Breast epithelium (tissue), 4 donors: ENCODE measurements around the gene NUDT12. TPM values are rescaled to one million over a fixed set of nuclear protein-coding genes. Genes with fewer than 3 reads are reported as not detected.

ENCODE experiments used
- DNase-seq, 2 donors: peaks; one replicate each; pipeline ENCODE4 v3.0.0-alpha.2; 2019; ENCODE audit warnings: low spot score in 2 of 2
- H3K27ac ChIP-seq, 2 donors: fragments of 200-600 bp; sonication (generic) in 1 of 2; one replicate each; pipeline ENCODE4 v1.5.1; 2016 to 2019; ENCODE audit warnings: mild to moderate bottlenecking in 1 of 2
- H3K27me3 ChIP-seq, 2 donors: fragments of 200-600 bp; sonication (generic) in 1 of 2; one replicate each; pipeline versions ENCODE4 v1.5.1 to v1.6.0; 2017 to 2019; ENCODE audit warnings: control low read depth in 1 of 2, mild to moderate bottlenecking in 1 of 2
- H3K36me3 ChIP-seq: fragments of 200-600 bp; one replicate; pipeline ENCODE4 v1.5.1; 2019
- H3K4me1 ChIP-seq, 2 donors: fragments of 200-600 bp; sonication (generic); one replicate each; pipeline ENCODE4 v1.5.1; 2016 to 2019; ENCODE audit warnings: control low read depth in 1 of 2
- H3K4me3 ChIP-seq, 3 donors: fragments of 200-600 bp; sonication (generic); 1 replicate in 2 of 3; 2 replicates in 1 of 3; pipeline ENCODE4 v1.5.1; 2016 to 2019; ENCODE audit warnings: mild to moderate bottlenecking in 3 of 3, moderate library complexity in 2 of 3
- H3K9me3 ChIP-seq, 2 donors: fragments of 200-600 bp; sonication (generic) in 1 of 2; one replicate each; pipeline ENCODE4 v1.5.1; 2016 to 2019; ENCODE audit warnings: control low read depth in 1 of 2
- POLR2A ChIP-seq: fragments of 450-650 bp; IDR thresholded peaks from one replicate; pipeline ENCODE4 v1.6.1; 2016; ENCODE audit warnings: antibody characterized with exemption, mild to moderate bottlenecking, moderate library complexity
- POLR2AphosphoS5 ChIP-seq, 3 donors: sonication (generic); formaldehyde crosslinking; IDR thresholded peaks; one replicate each; pipeline ENCODE4 v1.6.1; 2017; ENCODE audit warnings: antibody characterized with exemption in 3 of 3
- intact Hi-C: fragments of 100-400 bp; cut with DNase I; formaldehyde crosslinking; loops from one replicate; pipeline ENCODE4 v1.15.1; 2023; ENCODE audit warnings: low total_unique reads
- total RNA-seq, 3 donors: library from RNA; depleted of rRNA; stranded (reverse); fragments of >200 nt; gene quantifications; one replicate each; pipeline ENCODE4 v1.1.0, GENCODE V29; 2016
- TF ChIP-seq, protein P1 (sequence below), 3 donors: fragments of 450-650 bp; IDR thresholded peaks; one replicate each; pipeline ENCODE4 v1.5.1; 2016 to 2017; ENCODE audit warnings: antibody characterized with exemption in 3 of 3, mild to moderate bottlenecking in 3 of 3, moderate library complexity in 3 of 3

The NUDT12 gene
- total RNA-seq, 3 donors from 2014 or later: 11.8 to 31.0 (median 12.8) TPM

DNA sequence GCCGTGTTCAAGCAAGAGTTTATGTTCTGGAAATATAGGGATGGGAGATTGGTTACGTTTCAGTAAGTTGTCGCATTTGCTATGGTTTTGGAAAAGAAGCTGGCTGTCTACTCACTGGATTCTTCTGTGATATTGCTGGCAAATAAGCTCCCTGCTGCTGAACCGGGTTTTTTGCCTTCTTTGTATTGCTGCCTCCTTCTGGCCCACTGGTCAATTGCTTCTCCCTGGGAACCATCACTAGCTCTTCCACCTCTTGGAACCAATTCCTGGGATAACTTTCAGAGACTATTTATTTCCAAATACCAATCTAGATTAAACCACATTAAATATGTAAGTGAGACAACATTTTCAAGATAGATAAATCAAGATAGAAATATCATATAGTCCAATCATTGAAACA lies 43.0 kb downstream of the NUDT12 start:
- H3K27me3 ChIP-seq: no peaks in the 10 kb centered on the region
- DNase-seq: no peak
- no peaks in the 10 kb centered on the region for H3K9me3 ChIP-seq
- H3K4me3 ChIP-seq: no peak overlapping the region
- no peaks in the 10 kb centered on the region for H3K4me1 ChIP-seq
- TF ChIP-seq POLR2AphosphoS5 (IDR thresholded peaks at IDR 0.05) (no peak), POLR2A (no peak)
- H3K36me3 ChIP-seq: no peaks in the 10 kb centered on the region
- intact Hi-C loops: no loop called here
- H3K27ac ChIP-seq: no peak overlapping the region

DNA sequence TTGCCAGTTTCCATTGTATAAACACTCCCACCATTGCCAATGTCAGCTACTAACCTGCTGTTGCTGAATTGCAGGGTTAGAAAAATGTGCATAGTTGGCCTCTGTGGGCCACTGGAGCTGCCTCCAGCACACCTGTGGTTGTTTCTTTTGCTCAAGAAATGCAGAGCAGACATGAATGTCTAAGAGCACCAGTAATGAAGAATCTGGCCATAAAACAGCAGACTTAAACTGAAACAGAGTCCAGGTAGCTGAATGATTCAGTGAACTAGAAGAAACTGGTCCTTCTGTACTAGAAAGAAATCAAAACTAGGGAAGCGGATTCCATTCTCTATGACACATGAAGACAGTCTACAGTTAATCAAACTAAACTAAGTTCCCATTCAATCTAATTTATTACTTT lies 48.2 kb downstream of the NUDT12 start:
- Histone ChIP-seq H3K9me3 (no peaks in the 10 kb centered on the region), H3K27ac (no peak overlapping the region), H3K4me3 (no peak overlapping the region), H3K36me3 (no peaks in the 10 kb centered on the region), H3K4me1 (no peaks in the 10 kb centered on the region), H3K27me3 (no peaks in the 10 kb centered on the region)
- intact Hi-C loops: no loop called here
- no peak for DNase-seq
- TF ChIP-seq POLR2A (no peak), POLR2AphosphoS5 (IDR thresholded peaks at IDR 0.05) (no peak)
- TF ChIP-seq, protein P1, sequence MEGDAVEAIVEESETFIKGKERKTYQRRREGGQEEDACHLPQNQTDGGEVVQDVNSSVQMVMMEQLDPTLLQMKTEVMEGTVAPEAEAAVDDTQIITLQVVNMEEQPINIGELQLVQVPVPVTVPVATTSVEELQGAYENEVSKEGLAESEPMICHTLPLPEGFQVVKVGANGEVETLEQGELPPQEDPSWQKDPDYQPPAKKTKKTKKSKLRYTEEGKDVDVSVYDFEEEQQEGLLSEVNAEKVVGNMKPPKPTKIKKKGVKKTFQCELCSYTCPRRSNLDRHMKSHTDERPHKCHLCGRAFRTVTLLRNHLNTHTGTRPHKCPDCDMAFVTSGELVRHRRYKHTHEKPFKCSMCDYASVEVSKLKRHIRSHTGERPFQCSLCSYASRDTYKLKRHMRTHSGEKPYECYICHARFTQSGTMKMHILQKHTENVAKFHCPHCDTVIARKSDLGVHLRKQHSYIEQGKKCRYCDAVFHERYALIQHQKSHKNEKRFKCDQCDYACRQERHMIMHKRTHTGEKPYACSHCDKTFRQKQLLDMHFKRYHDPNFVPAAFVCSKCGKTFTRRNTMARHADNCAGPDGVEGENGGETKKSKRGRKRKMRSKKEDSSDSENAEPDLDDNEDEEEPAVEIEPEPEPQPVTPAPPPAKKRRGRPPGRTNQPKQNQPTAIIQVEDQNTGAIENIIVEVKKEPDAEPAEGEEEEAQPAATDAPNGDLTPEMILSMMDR (IDR thresholded peaks at IDR 0.05): no peak

DNA sequence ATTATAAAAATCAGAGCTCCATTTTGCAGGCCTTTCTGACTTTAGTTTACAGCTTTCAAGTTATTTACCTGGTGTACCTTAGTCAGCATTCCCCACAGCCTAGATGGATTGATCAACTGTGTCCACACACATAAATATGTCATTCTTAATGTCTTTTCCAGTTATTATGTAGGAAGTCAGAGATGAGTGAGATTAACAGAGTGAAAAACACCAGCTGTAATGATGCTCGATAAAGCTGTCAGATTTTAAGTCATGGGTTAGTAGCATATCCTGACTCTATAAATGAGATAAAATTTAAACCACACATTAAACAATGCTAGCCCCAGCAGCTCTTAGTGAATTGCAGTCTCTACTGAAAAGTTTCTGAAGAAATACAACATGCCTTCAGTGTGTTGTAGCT lies 48.9 kb downstream of the NUDT12 start:
- intact Hi-C loops: no loop called here
- DNase-seq: no peak
- H3K27ac ChIP-seq: no peak overlapping the region
- H3K27me3 ChIP-seq: no peaks in the 10 kb centered on the region
- H3K36me3 ChIP-seq: no peaks in the 10 kb centered on the region
- no peak for TF ChIP-seq POLR2AphosphoS5 (IDR thresholded peaks at IDR 0.05)
- TF ChIP-seq, protein P1 (IDR thresholded peaks at IDR 0.05): no peak
- no peak for TF ChIP-seq POLR2A
- H3K9me3 ChIP-seq: no peaks in the 10 kb centered on the region
- H3K4me1 ChIP-seq: no peaks in the 10 kb centered on the region
- no peak overlapping the region for H3K4me3 ChIP-seq

DNA sequence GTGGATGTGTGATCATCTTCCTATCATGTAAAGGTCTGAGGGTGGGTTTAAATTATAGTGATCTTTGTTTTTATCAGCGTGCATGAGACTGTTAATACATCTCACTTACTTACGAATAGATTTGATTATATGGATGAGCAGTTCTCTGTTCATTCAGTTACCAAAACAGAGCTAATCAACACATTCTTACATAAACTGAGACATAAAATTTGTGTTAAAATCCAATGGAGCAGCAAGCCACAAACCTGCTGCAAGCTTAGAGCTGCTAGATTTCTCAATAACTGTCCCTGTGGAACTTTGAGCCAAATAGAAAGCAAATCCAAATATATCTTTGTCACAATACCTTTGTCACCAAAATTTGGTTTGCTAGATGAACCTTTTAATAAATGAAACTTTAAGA lies 50.1 kb downstream of the NUDT12 start:
- no peaks in the 10 kb centered on the region for H3K36me3 ChIP-seq
- H3K9me3 ChIP-seq: peaks cover 0 to under 1% of the 10 kb centered on the region in 2 donors
- no peak overlapping the region for H3K27ac ChIP-seq
- no peaks in the 10 kb centered on the region for H3K27me3 ChIP-seq
- intact Hi-C loops: no loop called here
- DNase-seq: no peak
- no peak overlapping the region for H3K4me3 ChIP-seq
- H3K4me1 ChIP-seq: no peaks in the 10 kb centered on the region
- TF ChIP-seq POLR2A (no peak), POLR2AphosphoS5 (IDR thresholded peaks at IDR 0.05) (no peak)
- TF ChIP-seq, protein P1 (IDR thresholded peaks at IDR 0.05): no peak

DNA sequence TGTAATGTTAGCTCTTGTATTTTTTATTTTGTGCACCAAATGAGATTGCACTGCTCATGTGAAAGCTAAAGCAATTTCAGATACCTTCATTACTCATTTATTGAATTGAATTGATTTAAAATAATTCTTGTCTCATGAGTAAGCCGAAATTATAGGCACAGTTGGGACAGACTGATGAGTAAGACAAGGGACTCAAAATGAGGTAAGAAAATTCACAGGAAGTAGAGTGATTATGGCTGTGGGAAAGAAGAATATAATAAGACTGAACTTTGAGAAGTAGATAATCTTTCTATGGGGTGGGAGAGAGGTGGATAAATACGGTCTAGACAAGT lies 51.1 kb downstream of the NUDT12 start:
- intact Hi-C loops: no loop called here
- Histone ChIP-seq H3K4me3 (no peak overlapping the region), H3K9me3 (peaks cover 0 to 8% of the 10 kb centered on the region in 2 donors), H3K27me3 (no peaks in the 10 kb centered on the region), H3K4me1 (no peaks in the 10 kb centered on the region), H3K36me3 (no peaks in the 10 kb centered on the region), H3K27ac (no peak overlapping the region)
- TF ChIP-seq POLR2AphosphoS5 (IDR thresholded peaks at IDR 0.05): no peak
- TF ChIP-seq POLR2A: no peak
- TF ChIP-seq, protein P1 (IDR thresholded peaks at IDR 0.05): no peak
- DNase-seq: no peak

DNA sequence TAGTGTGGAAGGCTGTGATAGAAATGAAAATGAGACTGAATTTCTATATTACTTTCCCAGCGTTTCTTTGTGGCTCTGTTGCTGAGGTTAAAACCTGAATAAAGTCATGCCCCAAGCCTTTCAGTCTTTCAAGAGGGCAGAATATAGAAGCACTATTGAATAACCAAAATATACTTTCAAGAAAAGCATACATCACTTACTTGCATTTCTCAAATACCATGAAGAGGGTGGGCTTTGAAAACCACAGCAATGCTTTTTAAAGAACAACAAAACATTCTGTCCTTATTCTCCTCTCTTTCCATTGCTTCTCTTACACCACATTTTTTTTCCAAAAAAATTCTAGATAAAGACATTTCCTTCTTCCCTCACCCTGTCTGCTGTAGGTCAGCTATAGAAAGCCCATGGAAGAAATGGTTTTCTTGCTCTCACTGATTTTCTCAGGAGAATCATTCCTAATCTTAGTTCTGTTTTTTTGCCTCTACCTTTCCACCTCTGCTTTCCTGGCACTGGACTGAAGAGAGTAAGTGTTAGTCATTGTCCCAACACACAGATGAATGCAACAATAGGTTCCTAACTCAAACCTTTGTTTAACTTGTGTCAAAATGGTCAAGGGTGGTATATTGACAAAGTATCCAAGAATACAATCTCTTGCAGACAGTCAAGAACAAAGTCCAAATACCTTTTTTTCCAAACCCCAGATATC lies 51.6 kb downstream of the NUDT12 start:
- no peak for TF ChIP-seq POLR2A
- no peak for TF ChIP-seq POLR2AphosphoS5 (IDR thresholded peaks at IDR 0.05)
- TF ChIP-seq, protein P1 (IDR thresholded peaks at IDR 0.05): no peak
- H3K36me3 ChIP-seq: no peaks in the 10 kb centered on the region
- peaks cover 0 to 13% of the 10 kb centered on the region in 2 donors for H3K9me3 ChIP-seq
- no peaks in the 10 kb centered on the region for H3K27me3 ChIP-seq
- DNase-seq: no peak
- H3K4me1 ChIP-seq: no peaks in the 10 kb centered on the region
- intact Hi-C loops: no loop called here
- H3K27ac ChIP-seq: no peak overlapping the region
- no peak overlapping the region for H3K4me3 ChIP-seq
